Measurements from ENCODE around the gene PACS1.
A peak's percentile ranks its signal among the peaks of the same experiment; 100 is the strongest.

The PACS1 gene

GRCh38 chr11:66051766-66052663 is 18.1 kb upstream of the PACS1 start, which contains the start of gene SF3B2:
Gene SF3B2, plus strand, starts transcription at chr11:66052364. Its CDS starts 21 bp downstream, at chr11:66052385.
- peaks cover 21% of the 10 kb centered on the region for H3K4me1 ChIP-seq (ENCODE audit: insufficient read depth, low read length, poor library complexity, severe bottlenecking)
- H2AFZ ChIP-seq (ENCODE audit: low read length) = peak within 1 kb of the TSS; percentile 87
- no peaks in the 10 kb centered on the region for H3K9me2 ChIP-seq (replicated peaks; ENCODE audit: low read depth, low read length)

DNA sequence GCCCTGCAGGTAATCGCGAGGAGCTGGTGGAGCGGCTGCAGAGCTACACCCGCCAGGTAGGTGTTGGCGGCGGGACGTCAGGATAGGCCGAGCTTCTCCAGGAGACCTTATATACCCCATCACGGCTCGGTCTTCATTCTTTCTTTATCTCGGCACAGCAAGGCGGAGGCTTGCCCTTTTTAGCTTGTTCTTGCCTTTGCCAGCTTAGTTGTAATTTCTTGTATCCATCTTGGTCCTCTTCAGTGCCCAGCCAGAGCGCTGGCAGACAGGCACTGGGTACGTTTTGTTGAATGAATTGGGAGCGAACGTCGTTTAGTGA is 17.4 kb upstream of the PACS1 start:
- TF ChIP-seq CTCF (conservative IDR thresholded peaks at IDR 0.05; ENCODE audit: low read length) = no peak
- no peak for TF ChIP-seq EZH2phosphoT487 (IDR thresholded peaks at IDR 0.05; ENCODE audit: borderline replicate concordance)
- Histone ChIP-seq H3K79me2 (ENCODE audit: insufficient read depth, low read length) (peaks cover 44% of the 10 kb centered on the region), H4K20me1 (ENCODE audit: insufficient read depth, low read length, poor library complexity, severe bottlenecking) (peaks cover 17% of the 10 kb centered on the region), H3K9ac (ENCODE audit: low read depth, low read length, poor library complexity, severe bottlenecking) (peak overlapping the region; percentile 99), H3K9me3 (ENCODE audit: insufficient read depth, low read depth, low read length) (no peaks in the 10 kb centered on the region), H2AFZ (ENCODE audit: low read length) (peak overlapping the region; percentile 74), H3K4me3 (ENCODE audit: low read length, poor library complexity, severe bottlenecking) (peak overlapping the region; percentile 100), H3K9me2 (replicated peaks; ENCODE audit: low read depth, low read length) (no peaks in the 10 kb centered on the region), H3K36me3 (ENCODE audit: insufficient read depth, low read length) (peaks cover 30% of the 10 kb centered on the region; the same call in 1 of the 2 replicates), H3K4me1 (ENCODE audit: insufficient read depth, low read length, poor library complexity, severe bottlenecking) (peaks cover 21% of the 10 kb centered on the region), H3K27me3 (ENCODE audit: insufficient read depth, low read length, poor library complexity, severe bottlenecking) (no peaks in the 10 kb centered on the region), H3F3A (ENCODE audit: low read depth) (no peaks in the 10 kb centered on the region), H3K4me2 (ENCODE audit: low read depth, low read length, poor library complexity, severe bottlenecking) (peak overlapping the region; percentile 100)

More at GRCh38 chr11:66051766-66052663, 18.1 kb upstream of the PACS1 start, which contains the start of gene SF3B2:
- Histone ChIP-seq H3K27me3 (ENCODE audit: insufficient read depth, low read length, poor library complexity, severe bottlenecking) (no peaks in the 10 kb centered on the region), H3K36me3 (ENCODE audit: insufficient read depth, low read length) (peaks cover 24% of the 10 kb centered on the region; the same call in 1 of the 2 replicates), H3K4me3 (ENCODE audit: low read length, poor library complexity, severe bottlenecking) (peak within 1 kb of the TSS; percentile 100), H3K79me2 (ENCODE audit: insufficient read depth, low read length) (peaks cover 44% of the 10 kb centered on the region), H3K4me2 (ENCODE audit: low read depth, low read length, poor library complexity, severe bottlenecking) (peak within 1 kb of the TSS; percentile 100), H4K20me1 (ENCODE audit: insufficient read depth, low read length, poor library complexity, severe bottlenecking) (peaks cover 17% of the 10 kb centered on the region), H3K9me3 (ENCODE audit: insufficient read depth, low read depth, low read length) (no peaks in the 10 kb centered on the region), H3K9ac (ENCODE audit: low read depth, low read length, poor library complexity, severe bottlenecking) (peak within 1 kb of the TSS; percentile 99), H3F3A (ENCODE audit: low read depth) (no peaks in the 10 kb centered on the region)
- TF ChIP-seq CTCF (conservative IDR thresholded peaks at IDR 0.05; ENCODE audit: low read length) (no peak), EZH2phosphoT487 (IDR thresholded peaks at IDR 0.05; ENCODE audit: borderline replicate concordance) (no peak)

DNA sequence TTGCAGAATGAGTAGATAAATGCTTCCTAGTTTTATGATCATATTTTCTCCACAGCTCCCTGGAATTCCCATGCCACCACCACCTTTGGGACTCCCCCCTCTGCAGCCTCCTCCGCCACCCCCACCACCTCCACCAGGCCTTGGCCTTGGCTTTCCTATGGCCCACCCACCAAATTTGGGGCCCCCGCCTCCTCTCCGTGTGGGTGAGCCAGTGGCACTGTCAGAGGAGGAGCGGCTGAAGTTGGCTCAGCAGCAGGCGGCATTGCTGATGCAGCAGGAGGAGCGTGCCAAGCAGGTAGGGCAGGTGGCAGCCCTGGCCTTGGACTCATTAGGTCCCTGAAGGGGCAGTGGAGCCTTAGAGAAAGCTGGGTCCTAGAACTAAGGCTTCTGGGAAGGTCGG is 15.1 kb upstream of the PACS1 start:
- H3K9me2 ChIP-seq (replicated peaks; ENCODE audit: low read depth, low read length) = no peaks in the 10 kb centered on the region
- no peaks in the 10 kb centered on the region for H3K9me3 ChIP-seq (ENCODE audit: insufficient read depth, low read depth, low read length)
- H3K27me3 ChIP-seq (ENCODE audit: insufficient read depth, low read length, poor library complexity, severe bottlenecking) = no peaks in the 10 kb centered on the region
- no peak overlapping the region for H3K4me3 ChIP-seq (ENCODE audit: low read length, poor library complexity, severe bottlenecking)
- peaks cover 44% of the 10 kb centered on the region for H3K79me2 ChIP-seq (ENCODE audit: insufficient read depth, low read length)
- H3K4me1 ChIP-seq (ENCODE audit: insufficient read depth, low read length, poor library complexity, severe bottlenecking) = peaks cover 21% of the 10 kb centered on the region
- H3K36me3 ChIP-seq (ENCODE audit: insufficient read depth, low read length) = peaks cover 52% of the 10 kb centered on the region; the same call in 1 of the 2 replicates
- no peaks in the 10 kb centered on the region for H3F3A ChIP-seq (ENCODE audit: low read depth)
- H3K9ac ChIP-seq (ENCODE audit: low read depth, low read length, poor library complexity, severe bottlenecking) = no peak overlapping the region
- H2AFZ ChIP-seq (ENCODE audit: low read length) = no peak overlapping the region
- no peak overlapping the region for H3K4me2 ChIP-seq (ENCODE audit: low read depth, low read length, poor library complexity, severe bottlenecking)
- peaks cover 17% of the 10 kb centered on the region for H4K20me1 ChIP-seq (ENCODE audit: insufficient read depth, low read length, poor library complexity, severe bottlenecking)
- TF ChIP-seq CTCF (conservative IDR thresholded peaks at IDR 0.05; ENCODE audit: low read length) (no peak), EZH2phosphoT487 (IDR thresholded peaks at IDR 0.05; ENCODE audit: borderline replicate concordance) (no peak)
